ENCODE measurements around the gene ULBP1. TPM values are rescaled to one million over a fixed set of nuclear protein-coding genes. Genes with fewer than 3 reads are reported as not detected.
A peak's percentile ranks its signal among the peaks of the same experiment; 100 is the strongest.
"Not testable (repeated sequence)": the region's sequence is repeated elsewhere in the genome, so short reads cannot be mapped to it uniquely, and the experiment has no call there.

The ULBP1 gene
- total and polyA plus RNA-seq, 4 experiments from 2014 or later, result not detected

DNA sequence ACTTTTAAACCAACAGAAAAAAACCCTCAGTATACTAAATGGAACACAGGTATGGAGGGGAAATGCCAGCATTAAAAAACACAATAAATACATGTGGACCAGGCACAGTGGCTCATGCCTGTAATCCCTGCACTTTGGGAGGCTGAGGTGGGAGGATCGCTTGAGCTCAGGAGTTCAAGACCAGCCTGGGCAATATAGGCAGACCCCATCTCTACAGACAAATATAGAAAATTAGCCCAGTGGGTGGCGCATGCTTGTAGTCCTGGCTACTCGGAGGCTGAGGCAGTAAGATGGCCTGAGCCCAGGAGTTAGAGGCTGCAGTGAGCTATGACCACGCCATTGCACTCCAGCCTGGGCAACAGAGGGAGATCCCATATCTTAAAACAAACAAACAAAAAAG lies 3.9 kb upstream of the ULBP1 start:
- H3K27ac Mint-ChIP-seq; H3K36me3 ChIP-seq (ENCODE audit: insufficient read depth, low read length); H3K9me3 ChIP-seq (ENCODE audit: control insufficient read depth in 1 of 2, low read length in 2 of 2); H3K27ac ChIP-seq (ENCODE audit: low read depth, low read length); H3K4me3 Mint-ChIP-seq; H3K9me3 Mint-ChIP-seq; DNase-seq; POLR2A ChIA-PET (ENCODE audit: partially characterized antibody); intact Hi-C loops (cut with micrococcal nuclease); H3K4me3 ChIP-seq (ENCODE audit: low read length in 2 of 2); H3K36me3 Mint-ChIP-seq: not testable (repeated sequence)
- Mint-ChIP-seq H3K27me3 (peaks cover 55 to 72% of the 10 kb centered on the region in 2 donors), H3K4me1 (peaks cover 13 to 31% (median 22%) of the 10 kb centered on the region in 4 donors)
- H3K4me1 ChIP-seq (ENCODE audit: insufficient read depth, low read length), result peaks cover 23% of the 10 kb centered on the region
- H3K27me3 ChIP-seq (ENCODE audit: insufficient read depth, low read length), result peaks cover 41% of the 10 kb centered on the region
- CTCF ChIA-PET (ENCODE audit: partially characterized antibody), result interaction anchor here (2.9 kb wide), 1 partner anchor 57 kb away, joined by 9 read pairs; no protein-coding TSS in a partner anchor

DNA sequence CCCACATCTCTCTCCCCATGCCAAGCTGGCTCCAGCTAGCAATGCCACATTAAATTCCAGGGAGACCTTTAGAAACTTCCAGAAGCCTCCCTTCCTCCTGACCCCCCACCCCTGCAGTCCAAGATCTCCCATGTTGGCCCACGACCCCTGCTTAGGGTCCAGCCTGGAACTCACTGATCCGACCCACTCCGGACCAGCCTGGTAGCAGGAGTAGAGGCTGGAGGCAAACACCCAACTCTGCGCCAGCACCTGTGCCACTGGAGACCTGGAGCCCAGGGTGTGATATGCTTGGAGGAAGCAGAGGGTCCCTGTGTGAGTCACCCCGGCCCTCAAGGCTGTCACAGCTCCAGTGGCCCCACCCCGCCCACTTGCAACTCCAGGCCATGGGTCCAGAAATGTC lies 3.3 kb upstream of the ULBP1 start:
- intact Hi-C loops (cut with micrococcal nuclease), result no loop called here
- H3K4me3 Mint-ChIP-seq, result no peak overlapping the region
- peaks cover 29% of the 10 kb centered on the region for H3K4me1 ChIP-seq (ENCODE audit: insufficient read depth, low read length)

DNA sequence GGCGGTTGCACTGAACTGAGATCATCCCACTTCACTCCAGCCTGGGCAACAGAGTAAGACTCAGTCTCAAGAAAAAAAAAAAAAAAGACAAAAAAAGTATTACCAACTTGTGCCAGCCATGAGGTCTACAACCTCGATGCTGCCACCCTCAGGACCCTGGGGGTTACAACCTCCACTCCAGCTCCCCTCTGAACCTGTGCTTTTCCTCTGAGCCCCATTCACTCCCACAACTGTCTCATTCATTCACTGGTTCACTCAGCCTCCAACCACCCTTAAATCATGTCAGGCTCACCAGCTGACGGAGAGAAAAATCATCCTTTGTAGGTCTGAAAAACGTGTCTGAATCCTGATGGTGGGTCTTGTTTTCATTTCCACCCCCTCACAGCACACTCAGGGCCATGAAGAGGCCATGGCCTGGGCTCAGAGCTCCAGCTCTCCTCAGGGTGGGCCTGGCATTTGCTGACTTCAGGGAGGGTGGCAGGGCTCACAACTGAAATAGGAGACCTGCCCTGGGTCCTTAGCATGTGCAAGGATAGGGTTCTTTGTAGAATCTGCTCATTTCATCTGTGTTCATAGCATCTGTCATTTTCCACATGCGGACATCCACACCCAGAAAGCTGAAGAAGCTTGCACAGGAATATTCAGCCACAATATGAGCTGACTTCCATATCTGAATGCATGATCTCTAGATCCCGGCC lies 1.9 kb upstream of the ULBP1 start:
- Histone ChIP-seq H3K4me1 (ENCODE audit: insufficient read depth, low read length) (peaks cover 30% of the 10 kb centered on the region), H3K27ac (ENCODE audit: low read depth, low read length) (no peak overlapping the region), H3K4me3 (ENCODE audit: low read length in 2 of 2) (no peak overlapping the region), H3K9me3 (ENCODE audit: control insufficient read depth in 1 of 2, low read length in 2 of 2) (no peaks in the 10 kb centered on the region), H3K27me3 (ENCODE audit: insufficient read depth, low read length) (peaks cover 44% of the 10 kb centered on the region), H3K36me3 (ENCODE audit: insufficient read depth, low read length) (no peaks in the 10 kb centered on the region)
- ChIA-PET POLR2A (ENCODE audit: partially characterized antibody) (no interaction called here), CTCF (ENCODE audit: partially characterized antibody) (no interaction called here)
- DNase-seq, result peak in 4 of 5 donors; percentile 32 to 57 (median 35)
- peaks cover 14 to 36% (median 23%) of the 10 kb centered on the region in 4 donors for H3K4me1 Mint-ChIP-seq
- intact Hi-C loops (cut with micrococcal nuclease), result no loop called here
- peaks cover 0 to 3% (median 0%) of the 10 kb centered on the region in 8 donors for H3K9me3 Mint-ChIP-seq
- H3K4me3 Mint-ChIP-seq, result peak overlapping the region in 3 of 8 donors; percentile 2 to 44 (median 7)
- peaks cover 0 to 3% of the 10 kb centered on the region in 2 donors for H3K36me3 Mint-ChIP-seq
- peaks cover 52 to 74% of the 10 kb centered on the region in 2 donors for H3K27me3 Mint-ChIP-seq
- H3K27ac Mint-ChIP-seq, result peak overlapping the region in 1 of 7 donors; percentile 49

More for the DNA sequence above, 3.3 kb upstream of the ULBP1 start:
- Mint-ChIP-seq H3K27ac (no peak overlapping the region), H3K36me3 (peaks cover 0 to 3% of the 10 kb centered on the region in 2 donors), H3K4me1 (peaks cover 14 to 31% (median 22%) of the 10 kb centered on the region in 4 donors), H3K27me3 (peaks cover 54 to 73% of the 10 kb centered on the region in 2 donors), H3K9me3 (peaks cover 0 to 5% (median 0%) of the 10 kb centered on the region in 8 donors)
- no peak for DNase-seq
- ChIA-PET POLR2A (ENCODE audit: partially characterized antibody) (interaction anchor here (0.7 kb wide), 1 partner anchor 1373 kb away, joined by 4 read pairs; no protein-coding TSS in a partner anchor), CTCF (ENCODE audit: partially characterized antibody) (interaction anchor here (2.9 kb wide), 1 partner anchor 57 kb away, joined by 9 read pairs; no protein-coding TSS in a partner anchor)
- no peak overlapping the region for H3K27ac ChIP-seq (ENCODE audit: low read depth, low read length)
- H3K9me3 ChIP-seq (ENCODE audit: control insufficient read depth in 1 of 2, low read length in 2 of 2), result no peaks in the 10 kb centered on the region
- peaks cover 46% of the 10 kb centered on the region for H3K27me3 ChIP-seq (ENCODE audit: insufficient read depth, low read length)
- H3K36me3 ChIP-seq (ENCODE audit: insufficient read depth, low read length), result no peaks in the 10 kb centered on the region
- H3K4me3 ChIP-seq (ENCODE audit: low read length in 2 of 2), result no peak overlapping the region

DNA sequence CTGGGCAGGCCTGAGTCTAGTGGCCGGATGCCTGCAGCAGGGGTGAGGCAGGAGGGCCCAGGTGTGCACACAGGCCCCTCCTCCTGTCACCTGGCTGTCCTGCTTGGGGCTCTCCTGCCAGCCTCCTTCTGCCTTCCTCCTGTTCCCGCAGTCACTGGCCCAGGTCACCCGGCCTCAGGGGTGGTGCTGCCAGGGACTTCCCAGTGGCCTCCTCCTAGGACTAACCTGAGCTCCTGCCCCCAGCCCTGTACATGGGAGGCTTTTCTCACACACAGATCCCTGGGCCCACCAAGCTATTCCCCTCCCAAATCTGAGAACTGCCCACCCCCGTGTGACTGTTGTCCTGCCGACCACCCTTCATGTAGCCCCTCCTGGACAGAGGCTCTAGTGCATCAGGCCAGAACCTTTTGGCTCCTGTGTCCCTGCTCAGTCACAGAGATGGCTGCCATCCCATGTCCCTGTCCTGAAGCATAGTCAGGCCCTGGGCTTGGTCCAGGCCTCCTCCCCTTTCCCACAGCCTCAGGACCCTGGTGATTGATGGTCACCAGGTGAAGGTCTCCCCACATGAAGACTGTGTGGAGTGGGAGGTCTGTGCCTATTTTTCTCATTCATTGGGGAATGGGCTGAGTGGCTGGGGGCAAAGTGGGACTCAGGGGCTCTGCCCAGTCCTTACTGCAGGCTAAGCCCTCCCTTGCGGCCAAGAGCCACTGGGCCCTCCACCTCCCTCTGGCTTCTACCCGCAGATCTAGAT lies 1.1 kb upstream of the ULBP1 start:
- Histone ChIP-seq H3K27ac (ENCODE audit: low read depth, low read length) (no peak overlapping the region), H3K36me3 (ENCODE audit: insufficient read depth, low read length) (no peaks in the 10 kb centered on the region), H3K4me3 (ENCODE audit: low read length in 2 of 2) (peak overlapping the region in 1 of 2 donors; percentile 65), H3K9me3 (ENCODE audit: control insufficient read depth in 1 of 2, low read length in 2 of 2) (no peaks in the 10 kb centered on the region), H3K4me1 (ENCODE audit: insufficient read depth, low read length) (peaks cover 30% of the 10 kb centered on the region), H3K27me3 (ENCODE audit: insufficient read depth, low read length) (peaks cover 44% of the 10 kb centered on the region)
- CTCF ChIA-PET (ENCODE audit: partially characterized antibody), result no interaction called here
- H3K9me3 Mint-ChIP-seq, result peaks cover 0 to 3% (median 0%) of the 10 kb centered on the region in 8 donors
- peaks cover 14 to 36% (median 23%) of the 10 kb centered on the region in 4 donors for H3K4me1 Mint-ChIP-seq
- H3K4me3 Mint-ChIP-seq, result peak overlapping the region; percentile 88 to 98 (median 93)
- POLR2A ChIA-PET (ENCODE audit: partially characterized antibody), result no interaction called here
- H3K36me3 Mint-ChIP-seq, result peaks cover 0 to 3% of the 10 kb centered on the region in 2 donors
- H3K27ac Mint-ChIP-seq, result peak overlapping the region in 5 of 7 donors; percentile 20 to 90 (median 81)
- intact Hi-C loops (cut with micrococcal nuclease), result loop anchor here (1.0 kb wide), 2 partner anchors 21 to 42 kb away; no protein-coding TSS in a partner anchor
- peaks cover 52 to 81% of the 10 kb centered on the region in 2 donors for H3K27me3 Mint-ChIP-seq
- peak in 1 of 5 donors; percentile 25 for DNase-seq

DNA sequence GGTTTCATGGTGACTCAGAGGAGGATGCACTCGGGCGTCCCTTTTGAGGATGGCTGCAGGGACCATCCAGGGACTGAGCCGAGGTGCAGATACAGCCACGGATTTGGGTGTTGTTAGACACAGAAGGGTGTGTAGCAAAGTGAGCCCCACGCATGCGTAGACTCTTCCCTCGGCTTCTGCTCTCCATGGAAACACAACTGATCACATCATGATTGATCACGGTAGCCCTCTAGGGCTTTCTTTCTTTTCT lies 606 bp upstream of the ULBP1 start:
- DNase-seq, result peak in 3 of 5 donors; percentile 29 to 63 (median 39)
- Histone ChIP-seq H3K27ac (ENCODE audit: low read depth, low read length) (no peak overlapping the region), H3K27me3 (ENCODE audit: insufficient read depth, low read length) (peaks cover 44% of the 10 kb centered on the region), H3K36me3 (ENCODE audit: insufficient read depth, low read length) (no peaks in the 10 kb centered on the region), H3K4me3 (ENCODE audit: low read length in 2 of 2) (peak overlapping the region; percentile 39 to 65), H3K9me3 (ENCODE audit: control insufficient read depth in 1 of 2, low read length in 2 of 2) (no peaks in the 10 kb centered on the region), H3K4me1 (ENCODE audit: insufficient read depth, low read length) (peaks cover 30% of the 10 kb centered on the region)
- Mint-ChIP-seq H3K9me3 (peaks cover 0 to 3% (median 0%) of the 10 kb centered on the region in 8 donors), H3K27me3 (peaks cover 49 to 83% of the 10 kb centered on the region in 2 donors), H3K4me3 (peak overlapping the region; percentile 88 to 98 (median 93)), H3K27ac (peak overlapping the region; percentile 59 to 92 (median 82)), H3K36me3 (peaks cover 0 to 3% of the 10 kb centered on the region in 2 donors), H3K4me1 (peaks cover 14 to 36% (median 23%) of the 10 kb centered on the region in 4 donors)
- intact Hi-C loops (cut with micrococcal nuclease), result loop anchor here (1.0 kb wide), 2 partner anchors 22 to 41 kb away; no protein-coding TSS in a partner anchor
- POLR2A ChIA-PET (ENCODE audit: partially characterized antibody), result no interaction called here
- CTCF ChIA-PET (ENCODE audit: partially characterized antibody), result no interaction called here

DNA sequence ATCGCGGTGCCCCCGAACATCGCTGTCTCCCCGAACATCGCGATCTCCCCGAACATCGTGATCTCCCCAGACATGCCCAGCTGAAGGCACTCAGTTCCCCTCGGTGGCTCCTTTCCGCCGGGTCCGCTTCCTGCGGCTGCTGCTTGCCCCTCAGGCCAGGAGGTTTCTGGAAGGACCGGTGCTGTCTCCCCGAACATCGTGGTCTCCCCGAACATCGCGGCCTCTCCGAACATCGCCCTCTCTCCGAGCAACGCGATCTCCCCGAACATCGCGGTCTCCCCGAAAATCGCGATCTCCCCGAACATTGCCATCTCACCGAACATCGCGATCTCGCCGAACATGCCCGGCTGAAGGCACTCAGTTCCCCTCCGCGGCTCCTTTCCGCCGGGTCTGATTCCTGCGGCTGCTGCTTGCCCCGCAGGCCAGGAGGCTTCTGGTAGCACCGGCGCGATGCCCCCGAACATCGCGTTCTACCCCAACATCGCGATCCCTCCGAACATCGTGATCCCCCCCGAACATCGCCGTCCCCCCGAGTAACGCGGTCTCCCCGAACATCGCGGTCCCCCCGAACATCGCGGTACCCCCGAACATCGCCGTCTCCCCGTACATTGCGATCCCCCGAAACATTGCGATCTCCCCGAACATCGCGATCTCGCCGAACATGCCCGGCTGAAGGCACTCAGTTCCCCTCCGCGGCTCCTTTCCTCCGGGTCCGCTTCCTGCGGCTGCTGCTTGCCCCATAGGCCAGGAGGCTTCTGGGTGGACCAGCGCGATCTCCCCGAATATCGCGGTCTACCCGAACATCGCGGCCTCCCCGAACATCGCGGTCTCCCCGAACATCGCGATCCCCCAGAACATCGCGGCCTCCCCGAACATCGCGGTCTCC lies 808 bp downstream of the ULBP1 start:
- H3K9me3 Mint-ChIP-seq, result peaks cover 0 to 3% (median 0%) of the 10 kb centered on the region in 8 donors
- H3K27ac Mint-ChIP-seq, result peak overlapping the region in 6 of 7 donors; percentile 86 to 96 (median 90)
- H3K27me3 Mint-ChIP-seq, result peaks cover 41 to 86% of the 10 kb centered on the region in 2 donors
- POLR2A ChIA-PET (ENCODE audit: partially characterized antibody), result interaction anchor here (0.6 kb wide), 2 partner anchors 30 to 57 kb away, joined by 4 to 5 read pairs; no protein-coding TSS in a partner anchor
- no peaks in the 10 kb centered on the region for H3K9me3 ChIP-seq (ENCODE audit: control insufficient read depth in 1 of 2, low read length in 2 of 2)
- no peaks in the 10 kb centered on the region for H3K36me3 ChIP-seq (ENCODE audit: insufficient read depth, low read length)
- peak overlapping the region; percentile 39 to 65 for H3K4me3 ChIP-seq (ENCODE audit: low read length in 2 of 2)
- H3K27ac ChIP-seq (ENCODE audit: low read depth, low read length), result no peak overlapping the region
- H3K27me3 ChIP-seq (ENCODE audit: insufficient read depth, low read length), result peaks cover 37% of the 10 kb centered on the region
- H3K4me3 Mint-ChIP-seq, result peak overlapping the region; percentile 88 to 98 (median 93)
- CTCF ChIA-PET (ENCODE audit: partially characterized antibody), result no interaction called here
- H3K4me1 ChIP-seq (ENCODE audit: insufficient read depth, low read length), result peaks cover 30% of the 10 kb centered on the region
- peaks cover 3 to 4% of the 10 kb centered on the region in 2 donors for H3K36me3 Mint-ChIP-seq
- peaks cover 14 to 36% (median 23%) of the 10 kb centered on the region in 4 donors for H3K4me1 Mint-ChIP-seq
- DNase-seq, result peak in 3 of 5 donors; percentile 22 to 40 (median 28)
- intact Hi-C loops (cut with micrococcal nuclease), result loop anchor here (2.0 kb wide), 1 partner anchor 26 kb away; no protein-coding TSS in a partner anchor

All from CD4-positive, alpha-beta memory T cell (primary cell).